Peyer's patch (tissue), 4 donors: ENCODE results near the gene LILRB3.

Experiments
- POLR2A ChIP-seq, 2 donors: fragments of 450-650 bp; IDR thresholded peaks; one replicate each; pipeline ENCODE4 v1.5.1; 2017; ENCODE audit warnings: antibody characterized with exemption in 2 of 2, mild to moderate bottlenecking in 2 of 2, moderate library complexity in 2 of 2
- TF ChIP-seq, protein P1 (sequence below), 6 experiments: fragments of 450-650 bp in 4 of 6; fragments of 200-600 bp in 2 of 6; sonication (generic) in 1 of 6; IDR thresholded peaks; one replicate each; pipeline ENCODE4 v1.5.1; 2017 to 2019; ENCODE audit warnings: antibody characterized with exemption in 6 of 6, mild to moderate bottlenecking in 3 of 6, moderate library complexity in 1 of 6

DNA sequence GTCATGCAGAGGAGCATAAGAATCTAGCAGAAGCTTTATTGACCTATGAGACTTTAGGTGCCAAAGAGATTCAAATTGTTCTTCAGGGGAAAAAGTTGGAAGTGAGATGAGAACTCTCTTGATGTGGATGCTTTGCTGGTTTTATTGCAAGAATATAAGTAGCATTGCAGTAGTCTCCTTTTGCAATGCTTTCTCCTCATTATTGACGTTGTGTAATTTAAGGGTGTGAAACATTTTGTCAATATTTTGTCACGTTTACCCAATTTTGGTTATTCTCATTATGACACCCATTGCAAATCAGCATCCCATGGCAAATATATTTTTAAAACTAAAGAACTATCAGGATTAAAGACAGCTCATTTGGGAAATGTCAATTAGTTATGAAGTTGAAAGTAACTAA is 46.1 kb upstream of the LILRB3 start:
- no peak for TF ChIP-seq POLR2A (IDR thresholded peaks at IDR 0.05)
- TF ChIP-seq, protein P1, sequence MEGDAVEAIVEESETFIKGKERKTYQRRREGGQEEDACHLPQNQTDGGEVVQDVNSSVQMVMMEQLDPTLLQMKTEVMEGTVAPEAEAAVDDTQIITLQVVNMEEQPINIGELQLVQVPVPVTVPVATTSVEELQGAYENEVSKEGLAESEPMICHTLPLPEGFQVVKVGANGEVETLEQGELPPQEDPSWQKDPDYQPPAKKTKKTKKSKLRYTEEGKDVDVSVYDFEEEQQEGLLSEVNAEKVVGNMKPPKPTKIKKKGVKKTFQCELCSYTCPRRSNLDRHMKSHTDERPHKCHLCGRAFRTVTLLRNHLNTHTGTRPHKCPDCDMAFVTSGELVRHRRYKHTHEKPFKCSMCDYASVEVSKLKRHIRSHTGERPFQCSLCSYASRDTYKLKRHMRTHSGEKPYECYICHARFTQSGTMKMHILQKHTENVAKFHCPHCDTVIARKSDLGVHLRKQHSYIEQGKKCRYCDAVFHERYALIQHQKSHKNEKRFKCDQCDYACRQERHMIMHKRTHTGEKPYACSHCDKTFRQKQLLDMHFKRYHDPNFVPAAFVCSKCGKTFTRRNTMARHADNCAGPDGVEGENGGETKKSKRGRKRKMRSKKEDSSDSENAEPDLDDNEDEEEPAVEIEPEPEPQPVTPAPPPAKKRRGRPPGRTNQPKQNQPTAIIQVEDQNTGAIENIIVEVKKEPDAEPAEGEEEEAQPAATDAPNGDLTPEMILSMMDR (IDR thresholded peaks at IDR 0.05): no peak
